Measurements from ENCODE around the gene IL10RA. TPM values are rescaled to one million over a fixed set of nuclear protein-coding genes. Genes with fewer than 3 reads are reported as not detected.
A peak's percentile ranks its signal among the peaks of the same experiment; 100 is the strongest.

Gene IL10RA
- total RNA-seq (ENCODE audit: unreplicated experiment) = 5.8 TPM
- long read RNA-seq = 0 reads

DNA sequence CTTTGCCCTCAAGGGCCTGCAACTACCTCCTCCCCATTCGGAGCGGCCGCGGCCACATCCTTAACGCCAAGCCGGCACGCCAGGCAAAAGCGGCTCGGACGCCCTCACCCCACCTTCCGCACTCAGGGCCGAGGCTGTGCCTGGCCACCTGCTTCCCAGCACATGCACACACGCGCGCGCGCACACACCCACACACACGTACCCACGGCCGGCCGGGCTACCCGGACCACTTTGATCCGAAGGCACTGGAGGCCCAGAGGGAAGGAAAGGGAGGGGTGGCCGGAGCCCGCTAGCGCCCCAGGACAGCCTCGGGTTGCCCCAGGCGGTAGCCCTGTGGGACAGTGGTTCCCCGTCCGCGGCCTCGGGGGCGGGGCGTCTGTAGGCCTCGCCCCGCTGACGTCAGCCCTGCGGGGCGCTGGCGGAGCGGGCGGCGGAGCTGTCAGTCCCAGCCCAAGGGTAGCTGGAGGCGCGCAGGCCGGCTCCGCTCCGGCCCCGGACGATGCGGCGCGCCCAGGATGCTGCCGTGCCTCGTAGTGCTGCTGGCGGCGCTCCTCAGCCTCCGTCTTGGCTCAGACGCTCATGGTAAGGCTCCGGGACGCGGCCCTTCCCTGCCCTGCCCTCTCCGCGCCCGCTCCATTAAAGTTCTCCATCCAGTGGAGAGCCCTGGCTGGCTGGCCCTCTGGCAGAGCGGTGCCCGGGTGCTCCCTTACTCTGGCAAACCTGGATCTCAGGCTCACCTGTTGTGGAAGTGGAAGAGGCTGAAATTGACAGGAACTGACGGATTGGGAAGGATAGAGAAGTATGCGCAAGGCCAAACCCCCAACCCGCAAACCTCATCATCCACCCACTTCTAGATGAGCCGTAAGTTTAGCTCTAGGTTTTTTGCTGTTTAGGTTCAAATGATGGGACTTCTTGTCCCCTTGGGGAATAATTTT lies at the start of gene IL10RA:
Gene IL10RA, plus strand, starts transcription at position 442 of the 935 bp plus-strand sequence. Its CDS starts 74 bp downstream, at position 516.
- peaks cover 11% of the 10 kb centered on the region for H3K4me1 Mint-ChIP-seq (ENCODE audit: low read depth, unreplicated experiment)
- TF ChIP-seq, protein P1, sequence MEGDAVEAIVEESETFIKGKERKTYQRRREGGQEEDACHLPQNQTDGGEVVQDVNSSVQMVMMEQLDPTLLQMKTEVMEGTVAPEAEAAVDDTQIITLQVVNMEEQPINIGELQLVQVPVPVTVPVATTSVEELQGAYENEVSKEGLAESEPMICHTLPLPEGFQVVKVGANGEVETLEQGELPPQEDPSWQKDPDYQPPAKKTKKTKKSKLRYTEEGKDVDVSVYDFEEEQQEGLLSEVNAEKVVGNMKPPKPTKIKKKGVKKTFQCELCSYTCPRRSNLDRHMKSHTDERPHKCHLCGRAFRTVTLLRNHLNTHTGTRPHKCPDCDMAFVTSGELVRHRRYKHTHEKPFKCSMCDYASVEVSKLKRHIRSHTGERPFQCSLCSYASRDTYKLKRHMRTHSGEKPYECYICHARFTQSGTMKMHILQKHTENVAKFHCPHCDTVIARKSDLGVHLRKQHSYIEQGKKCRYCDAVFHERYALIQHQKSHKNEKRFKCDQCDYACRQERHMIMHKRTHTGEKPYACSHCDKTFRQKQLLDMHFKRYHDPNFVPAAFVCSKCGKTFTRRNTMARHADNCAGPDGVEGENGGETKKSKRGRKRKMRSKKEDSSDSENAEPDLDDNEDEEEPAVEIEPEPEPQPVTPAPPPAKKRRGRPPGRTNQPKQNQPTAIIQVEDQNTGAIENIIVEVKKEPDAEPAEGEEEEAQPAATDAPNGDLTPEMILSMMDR (IDR thresholded peaks at IDR 0.05; ENCODE audit: partially characterized antibody, unreplicated experiment) = no peak
- H3K36me3 Mint-ChIP-seq (ENCODE audit: unreplicated experiment) = no peaks in the 10 kb centered on the region
- peak within 1 kb of the TSS; percentile 88 for H3K4me3 Mint-ChIP-seq (ENCODE audit: unreplicated experiment)
- H3K27ac Mint-ChIP-seq (ENCODE audit: unreplicated experiment) = peak within 1 kb of the TSS; percentile 22
- H3K9me3 Mint-ChIP-seq (ENCODE audit: unreplicated experiment) = peaks cover 6% of the 10 kb centered on the region
- peak; percentile 87 for DNase-seq
- peaks cover 13% of the 10 kb centered on the region for H3K27me3 Mint-ChIP-seq (ENCODE audit: unreplicated experiment)

DNA sequence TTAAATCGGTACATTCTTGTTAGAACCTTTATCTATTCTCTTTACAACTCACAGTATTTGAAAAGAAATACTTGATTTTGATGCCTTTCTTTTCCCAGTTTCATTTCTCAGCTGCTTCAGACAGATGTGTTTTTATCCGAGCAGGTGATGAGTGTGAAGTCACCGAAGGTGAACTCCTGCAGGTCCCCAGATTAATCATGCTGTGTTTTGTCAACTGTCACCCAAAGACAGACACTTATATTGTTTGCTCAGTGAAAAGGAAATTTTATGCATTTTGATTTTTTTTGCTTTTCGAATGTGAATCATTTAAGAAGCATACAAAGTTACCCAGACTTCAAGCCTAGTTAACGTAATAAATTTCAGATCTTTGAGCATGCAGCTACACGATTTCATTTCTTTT lies 49.2 kb upstream of the IL10RA start:
- peaks cover 4% of the 10 kb centered on the region for H3K27me3 Mint-ChIP-seq (ENCODE audit: unreplicated experiment)
- TF ChIP-seq, protein P1 (IDR thresholded peaks at IDR 0.05; ENCODE audit: partially characterized antibody, unreplicated experiment) = no peak
- no peak overlapping the region for H3K4me3 Mint-ChIP-seq (ENCODE audit: unreplicated experiment)
- H3K4me1 Mint-ChIP-seq (ENCODE audit: low read depth, unreplicated experiment) = peaks cover 3% of the 10 kb centered on the region
- DNase-seq = no peak
- H3K27ac Mint-ChIP-seq (ENCODE audit: unreplicated experiment) = no peak overlapping the region
- no peaks in the 10 kb centered on the region for H3K9me3 Mint-ChIP-seq (ENCODE audit: unreplicated experiment)
- H3K36me3 Mint-ChIP-seq (ENCODE audit: unreplicated experiment) = no peaks in the 10 kb centered on the region

DNA sequence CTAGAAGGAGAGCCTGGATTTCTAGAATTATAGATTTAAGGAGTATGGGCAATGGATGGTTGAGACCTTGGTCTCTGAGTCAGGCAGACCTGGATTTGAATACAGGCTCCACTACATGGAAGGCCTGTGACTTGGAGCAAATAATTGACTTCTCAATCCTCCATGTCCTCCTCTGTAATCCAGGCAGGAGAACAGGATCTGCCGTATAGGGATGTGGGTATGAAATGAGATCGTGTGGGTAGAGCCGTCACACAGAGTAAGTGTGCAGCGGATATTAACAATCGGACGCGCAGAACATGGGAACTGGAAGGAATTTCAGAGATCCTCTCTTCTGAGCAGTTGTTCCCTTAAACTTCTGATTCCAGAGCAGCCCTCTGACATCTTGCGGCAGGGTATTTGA lies 45.5 kb upstream of the IL10RA start:
- Mint-ChIP-seq H3K27me3 (ENCODE audit: unreplicated experiment) (peaks cover 5% of the 10 kb centered on the region), H3K4me3 (ENCODE audit: unreplicated experiment) (no peak overlapping the region), H3K4me1 (ENCODE audit: low read depth, unreplicated experiment) (peaks cover 5% of the 10 kb centered on the region), H3K9me3 (ENCODE audit: unreplicated experiment) (no peaks in the 10 kb centered on the region), H3K36me3 (ENCODE audit: unreplicated experiment) (peaks cover 12% of the 10 kb centered on the region), H3K27ac (ENCODE audit: unreplicated experiment) (no peak overlapping the region)
- DNase-seq = no peak
- TF ChIP-seq, protein P1 (IDR thresholded peaks at IDR 0.05; ENCODE audit: partially characterized antibody, unreplicated experiment) = no peak

DNA sequence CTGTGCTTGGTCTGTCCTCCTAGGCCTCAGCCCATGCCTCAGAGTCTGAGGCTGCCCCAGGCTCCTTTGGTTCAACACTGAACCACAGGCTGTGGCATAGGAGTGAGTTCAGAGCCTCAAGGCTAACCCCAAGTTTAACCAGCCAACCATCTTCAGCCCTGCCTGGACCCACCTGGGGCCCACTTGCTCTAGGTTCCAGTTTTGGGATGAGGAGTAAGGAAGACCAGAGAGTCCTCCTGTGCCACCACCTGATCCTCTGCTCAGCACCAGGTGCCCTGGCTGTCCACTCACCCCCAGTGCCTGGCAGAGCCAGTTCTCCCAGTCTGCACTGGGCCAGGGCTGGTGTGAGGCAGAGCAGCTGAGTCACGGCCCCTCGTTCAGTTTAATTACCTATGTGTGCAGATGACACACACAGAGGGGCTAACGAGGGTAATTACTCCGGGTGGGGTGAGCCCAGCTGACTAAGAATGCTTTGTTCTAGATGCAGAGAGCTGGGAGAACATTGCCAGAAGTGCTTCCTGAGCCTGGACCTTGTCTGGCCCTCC lies 45.0 kb upstream of the IL10RA start:
- Mint-ChIP-seq H3K4me3 (ENCODE audit: unreplicated experiment) (no peak overlapping the region), H3K27ac (ENCODE audit: unreplicated experiment) (no peak overlapping the region)
- DNase-seq = no peak

More for the DNA sequence above, 45.0 kb upstream of the IL10RA start:
- Mint-ChIP-seq H3K9me3 (ENCODE audit: unreplicated experiment) (no peaks in the 10 kb centered on the region), H3K4me1 (ENCODE audit: low read depth, unreplicated experiment) (peaks cover 8% of the 10 kb centered on the region), H3K36me3 (ENCODE audit: unreplicated experiment) (peaks cover 12% of the 10 kb centered on the region), H3K27me3 (ENCODE audit: unreplicated experiment) (peaks cover 6% of the 10 kb centered on the region)
- TF ChIP-seq, protein P1 (IDR thresholded peaks at IDR 0.05; ENCODE audit: partially characterized antibody, unreplicated experiment) = no peak
